IMR-90 (cell line): ENCODE data around the gene GALNT7. TPM values are rescaled to one million over a fixed set of nuclear protein-coding genes. Genes with fewer than 3 reads are reported as not detected.

Source experiments
- ATAC-seq: fragments of 200-7000 bp; cut with Tn5 transposase; 2 replicates; pipeline ENCODE4 v1.9.1; 2020; ENCODE audit warnings: low read depth, mild to moderate bottlenecking, moderate library complexity
- BruUV-seq: library from RNA; stranded (reverse); fragments of 400-500 nt; replicated peaks from 2 replicates; lab custom pipeline; 2021; lab: Mats Ljungman, UMichigan
- CTCF ChIA-PET: fragments of 300-600 bp; formaldehyde crosslinking; extraction: SDS; loops from one replicate; lab custom pipeline; 2021; ENCODE audit warnings: antibody characterized with exemption; lab: Yijun Ruan, JAX
- POLR2A ChIA-PET: fragments of 300-600 bp; sonication (Branson Sonifier 250); formaldehyde crosslinking; loops from one replicate; lab custom pipeline; 2022; ENCODE audit warnings: antibody characterized with exemption; ENCODE audit not compliant: unreplicated experiment; lab: Charles Lee
- DNase-seq: peaks from one replicate; pipeline ENCODE4 v3.0.0; 2013
- H2AFZ ChIP-seq: replicated peaks from 2 replicates; pipeline ENCODE3; 2013; ENCODE audit warnings: low read length, mild to moderate bottlenecking; ENCODE audit not compliant: poor library complexity
- H2AK5ac ChIP-seq: 2 replicates; pipeline ENCODE4 v1.6.1; 2013; ENCODE audit warnings: low read depth, low read length, inconsistent platforms
- H2AK9ac ChIP-seq: replicated peaks from 2 replicates; pipeline ENCODE3; 2013; ENCODE audit warnings: mild to moderate bottlenecking, low read depth, low read length, moderate library complexity; ENCODE audit not compliant: poor library complexity
- H2BK120ac ChIP-seq: 2 replicates; pipeline ENCODE4 v1.6.1; 2013; ENCODE audit warnings: low read depth, low read length, inconsistent platforms
- H2BK15ac ChIP-seq: 3 replicates; pipeline ENCODE4 v1.6.1; 2013; ENCODE audit warnings: low read depth, low read length, inconsistent platforms
- H2BK20ac ChIP-seq: 2 replicates; pipeline ENCODE4 v1.6.1; 2013; ENCODE audit warnings: low read depth, mild to moderate bottlenecking, inconsistent platforms, low read length, moderate library complexity
- H2BK5ac ChIP-seq: 2 replicates; pipeline ENCODE4 v1.6.1; 2013; ENCODE audit warnings: mild to moderate bottlenecking, low read depth, low read length, inconsistent platforms; ENCODE audit not compliant: poor library complexity, severe bottlenecking
- H3K14ac ChIP-seq: replicated peaks from 2 replicates; pipeline ENCODE4 v1.6.1; 2013; ENCODE audit warnings: low read depth, low read length, inconsistent platforms
- H3K18ac ChIP-seq: 2 replicates; pipeline ENCODE4 v1.6.1; 2013; ENCODE audit warnings: low read depth, low read length, control low read depth
- H3K23ac ChIP-seq: 2 replicates; pipeline ENCODE4 v1.6.1; 2013; ENCODE audit warnings: low read depth, low read length, inconsistent platforms
- H3K27ac ChIP-seq: 2 replicates; pipeline ENCODE4 v1.5.1; 2013; ENCODE audit warnings: mild to moderate bottlenecking, control low read depth, low read length; ENCODE audit not compliant: insufficient read depth
- H3K27me3 ChIP-seq: 2 replicates; pipeline ENCODE4 v1.6.1; 2013; ENCODE audit warnings: low read length; ENCODE audit not compliant: control insufficient read depth, insufficient read depth
- H3K36me3 ChIP-seq: 2 replicates; pipeline ENCODE4 v1.6.1; 2013; ENCODE audit warnings: low read length, mixed read lengths; ENCODE audit not compliant: control insufficient read depth, insufficient read depth
- H3K4ac ChIP-seq: 2 replicates; pipeline ENCODE4 v1.6.1; 2013; ENCODE audit warnings: low read depth, low read length, inconsistent platforms
- H3K4me1 ChIP-seq: 2 replicates; pipeline ENCODE4 v1.6.1; 2013; ENCODE audit warnings: low read length, mixed read lengths; ENCODE audit not compliant: control insufficient read depth, insufficient read depth
- H3K4me2 ChIP-seq: 2 replicates; pipeline ENCODE4 v1.6.1; 2013; ENCODE audit warnings: low read depth, mild to moderate bottlenecking, control low read depth, low read length, moderate library complexity
- H3K4me3 ChIP-seq: 2 replicates; pipeline ENCODE4 v1.5.1; 2013; ENCODE audit warnings: low read depth, mild to moderate bottlenecking, control low read depth, low read length, moderate library complexity; ENCODE audit not compliant: insufficient read depth
- H3K56ac ChIP-seq: 2 replicates; pipeline ENCODE4 v1.6.1; 2013; ENCODE audit warnings: low read length, inconsistent platforms; ENCODE audit not compliant: insufficient read depth; ENCODE audit errors: extremely low read depth
- H3K79me1 ChIP-seq, 2 experiments: 2 replicates each; pipeline ENCODE4 v1.6.1; 2013; ENCODE audit warnings: low read length in 2 of 2, inconsistent platforms in 1 of 2, low read depth in 1 of 2
- H3K9ac ChIP-seq: 2 replicates; pipeline ENCODE4 v1.6.1; 2013; ENCODE audit warnings: low read depth, low read length, control low read depth
- H3K9me1 ChIP-seq: 2 replicates; pipeline ENCODE4 v1.6.1; 2013; ENCODE audit warnings: low read length, inconsistent platforms; ENCODE audit not compliant: insufficient read depth
- H3K9me3 ChIP-seq: 2 replicates; pipeline ENCODE4 v1.6.1; 2013; ENCODE audit warnings: low read length; ENCODE audit not compliant: control insufficient read depth, insufficient read depth
- H4K20me1 ChIP-seq: 2 replicates; pipeline ENCODE4 v1.6.1; 2013; ENCODE audit warnings: low read length, inconsistent platforms; ENCODE audit not compliant: insufficient read depth
- H4K5ac ChIP-seq: 2 replicates; pipeline ENCODE4 v1.6.1; 2013; ENCODE audit warnings: mild to moderate bottlenecking, low read depth, low read length, control low read depth
- H4K8ac ChIP-seq, 2 experiments: 2 replicates each; pipeline ENCODE4 v1.6.1; 2013; ENCODE audit warnings: low read depth in 2 of 2, low read length in 2 of 2, control low read depth in 1 of 2, inconsistent platforms in 1 of 2
- H4K91ac ChIP-seq: 2 replicates; pipeline ENCODE4 v1.6.1; 2013; ENCODE audit warnings: low read depth, low read length, inconsistent platforms; ENCODE audit not compliant: insufficient read depth
- BHLHE40 ChIP-seq: fragments of 150-350 bp; IDR thresholded peaks from 2 replicates; pipeline ENCODE4 v1.6.1; 2016; ENCODE audit warnings: mild to moderate bottlenecking, low read depth, low read length
- CEBPB ChIP-seq: IDR thresholded peaks from 2 replicates; pipeline ENCODE4 v1.6.1; 2012; ENCODE audit warnings: low read depth, low read length, improper control_type of control experiment
- CHD1 ChIP-seq: IDR thresholded peaks from 2 replicates; pipeline ENCODE4 v1.6.1; 2012; ENCODE audit warnings: low read depth, low read length, improper control_type of control experiment
- CTCF ChIP-seq: conservative IDR thresholded peaks from 2 replicates; pipeline ENCODE4 v1.5.1; 2012; ENCODE audit warnings: mild to moderate bottlenecking, low read depth, low read length, improper control_type of control experiment
- ELK1 ChIP-seq: fragments of 150-350 bp; IDR thresholded peaks from 2 replicates; pipeline ENCODE4 v1.6.1; 2016; ENCODE audit warnings: low read depth, mild to moderate bottlenecking, low read length, moderate library complexity, borderline replicate concordance
- FOS ChIP-seq: fragments of 150-350 bp; IDR thresholded peaks from 2 replicates; pipeline ENCODE4 v1.6.1; 2016; ENCODE audit warnings: low read depth, low read length
- MAFK ChIP-seq: IDR thresholded peaks from 2 replicates; pipeline ENCODE4 v1.6.1; 2012; ENCODE audit warnings: low read depth, low read length, improper control_type of control experiment
- MAZ ChIP-seq: IDR thresholded peaks from 2 replicates; pipeline ENCODE4 v1.6.1; 2012; ENCODE audit warnings: low read depth, mild to moderate bottlenecking, low read length, improper control_type of control experiment, moderate library complexity, borderline replicate concordance
- MXI1 ChIP-seq: IDR thresholded peaks from 2 replicates; pipeline ENCODE4 v1.6.1; 2012; ENCODE audit warnings: low read depth, mild to moderate bottlenecking, low read length, moderate library complexity, borderline replicate concordance
- NFE2L2 ChIP-seq: fragments of 150-350 bp; IDR thresholded peaks from 2 replicates; pipeline ENCODE4 v1.6.1; 2016; ENCODE audit warnings: low read depth, mild to moderate bottlenecking, low read length
- POLR2A ChIP-seq: IDR thresholded peaks from 2 replicates; pipeline ENCODE4 v1.6.1; 2012; ENCODE audit warnings: mild to moderate bottlenecking, low read depth, low read length
- RAD21 ChIP-seq: IDR thresholded peaks from 2 replicates; pipeline ENCODE4 v1.6.1; 2012; ENCODE audit warnings: low read length, improper control_type of control experiment
- RCOR1 ChIP-seq: IDR thresholded peaks from 2 replicates; pipeline ENCODE4 v1.6.1; 2012; ENCODE audit warnings: mild to moderate bottlenecking, low read length, improper control_type of control experiment; ENCODE audit not compliant: insufficient replicate concordance
- RFX5 ChIP-seq: IDR thresholded peaks from 2 replicates; pipeline ENCODE4 v1.8.0; 2012; ENCODE audit warnings: low read depth, mild to moderate bottlenecking, low read length, moderate library complexity
- SMC3 ChIP-seq: fragments of 150-350 bp; IDR thresholded peaks from 2 replicates; pipeline ENCODE4 v1.6.1; 2016; ENCODE audit warnings: low read depth, mild to moderate bottlenecking, antibody characterized with exemption, low read length, moderate library complexity
- USF2 ChIP-seq: fragments of 150-350 bp; IDR thresholded peaks from 2 replicates; pipeline ENCODE4 v1.6.1; 2017; ENCODE audit warnings: mild to moderate bottlenecking, antibody characterized with exemption, low read length, low read depth
- dilution Hi-C: fragments of 300-500 bp; cut with HindIII; formaldehyde crosslinking; loops from one replicate; pipeline ENCODE4 v1.14.3; 2018; ENCODE audit warnings: low sequenced_read_pairs; ENCODE audit not compliant: unreplicated experiment
- in situ Hi-C: fragments of 300-500 bp; cut with MboI; formaldehyde crosslinking; loops from 3 replicates; pipeline ENCODE4 v1.14.3; 2019; ENCODE audit warnings: low sequenced_read_pairs, inconsistent platforms, mixed read lengths
- intact Hi-C: fragments of 100-400 bp; cut with micrococcal nuclease; formaldehyde crosslinking; loops from 2 replicates; pipeline ENCODE4 v1.10.0; 2022
- polyA plus RNA-seq, 3 experiments: library from polyadenylated mRNA; depleted of rRNA; stranded (reverse); fragments of >200 nt; gene quantifications; 2 replicates each; pipeline ENCODE4 v1.2.3, GENCODE V29; 2012; ENCODE audit warnings: low replicate concordance in 1 of 3
- total RNA-seq: library from RNA; depleted of rRNA; stranded (reverse); fragments of >200 nt; gene quantifications from 2 replicates; pipeline ENCODE4 v1.2.3, GENCODE V29; 2012

GALNT7 gene
- total and polyA plus RNA-seq, 2 of the 4 experiments (the other 2 are of a cell fraction), result 19.1 to 31.2 TPM

GRCh38 chr4:173159791-173160190, 8.8 kb upstream of the GALNT7 start:
- TF ChIP-seq RFX5 (no peak), CHD1 (no peak), RAD21 (no peak), CTCF (no peak), MAFK (no peak), SMC3 (no peak), ELK1 (no peak), FOS (no peak), RCOR1 (no peak), BHLHE40 (no peak), POLR2A (no peak), USF2 (no peak), CEBPB (no peak), MAZ (no peak), NFE2L2 (no peak), MXI1 (no peak)
- CTCF ChIA-PET, result no interaction called here
- no peak overlapping the region for H3K56ac ChIP-seq

More at GRCh38 chr4:173159791-173160190, 8.8 kb upstream of the GALNT7 start:
- H2BK5ac ChIP-seq, result no peak overlapping the region
- H4K20me1 ChIP-seq, result no peaks in the 10 kb centered on the region
- dilution Hi-C loops (no loop called here), in situ Hi-C loops (no loop called here), intact Hi-C loops (loop anchor here (1.0 kb wide), 1 partner anchor 23 kb away; no protein-coding TSS in a partner anchor)
- H3K4me2 ChIP-seq, result no peak overlapping the region
- no peak overlapping the region for H3K18ac ChIP-seq
- ATAC-seq, result peak; percentile 87
- H2BK20ac ChIP-seq, result peak overlapping the region; percentile 21; the same call in 1 of the 2 replicates
- no peaks in the 10 kb centered on the region for H3K79me1 ChIP-seq
- H3K4me3 ChIP-seq, result no peak overlapping the region
- BruUV-seq, result no TSS peak
- no peak overlapping the region for H3K23ac ChIP-seq
- 0 out of 2 replicates have a peak overlapping the region, but pooled peaks have one; percentile 70 for H2AK5ac ChIP-seq
- H2BK120ac ChIP-seq, result no peak overlapping the region
- H3K27ac ChIP-seq, result no peak overlapping the region; the same call in 1 of the 2 replicates
- H3K9ac ChIP-seq, result no peak overlapping the region
- peak; percentile 25 for DNase-seq
- no peaks in the 10 kb centered on the region for H3K27me3 ChIP-seq
- no peak overlapping the region for H4K91ac ChIP-seq
- no peak overlapping the region for H2AFZ ChIP-seq
- H3K14ac ChIP-seq, result no peak overlapping the region
- H2AK9ac ChIP-seq, result no peak overlapping the region
- H3K9me1 ChIP-seq, result peaks cover 3% of the 10 kb centered on the region
- H2BK15ac ChIP-seq, result no peak overlapping the region
- no peaks in the 10 kb centered on the region for H3K9me3 ChIP-seq
- POLR2A ChIA-PET, result no interaction called here
- peaks cover 4% of the 10 kb centered on the region; the same call in 1 of the 2 replicates for H3K4me1 ChIP-seq
- peak overlapping the region in 1 of 2 experiments; percentile 24; a peak in 1 of 4 replicates for H4K8ac ChIP-seq
- no peak overlapping the region for H4K5ac ChIP-seq
- peak overlapping the region; percentile 19; the same call in 1 of the 2 replicates for H3K4ac ChIP-seq
- no peaks in the 10 kb centered on the region for H3K36me3 ChIP-seq
